ENCODE data around the gene CLCN6. TPM values are rescaled to one million over a fixed set of nuclear protein-coding genes. Genes with fewer than 3 reads are reported as not detected.

CLCN6 gene
- total and polyA plus RNA-seq, 2 experiments from 2014 or later, result 22.5 to 31.8 TPM

DNA sequence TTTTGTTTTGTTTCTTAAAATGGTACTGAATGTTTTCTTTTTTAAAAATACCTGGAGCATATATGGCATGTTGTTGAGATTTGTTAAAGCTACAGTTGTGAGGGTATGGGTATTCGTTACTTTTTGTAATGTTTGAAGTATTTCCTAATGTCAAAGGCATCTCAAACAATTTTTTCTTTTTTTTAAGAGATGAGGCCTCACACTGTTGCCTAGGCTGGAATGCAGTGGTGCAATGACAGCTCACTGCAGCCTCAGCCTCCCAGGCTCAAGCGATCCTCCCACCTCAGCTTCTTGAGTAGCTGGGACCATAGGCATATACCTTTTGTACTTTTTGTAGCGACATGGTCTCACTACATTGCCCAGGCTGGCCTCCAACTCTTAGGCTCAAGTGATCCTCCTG, 16.1 kb downstream of the CLCN6 start:
- H3K36me3 ChIP-seq, result peaks cover 45% of the 10 kb centered on the region
- TF ChIP-seq, protein P1, sequence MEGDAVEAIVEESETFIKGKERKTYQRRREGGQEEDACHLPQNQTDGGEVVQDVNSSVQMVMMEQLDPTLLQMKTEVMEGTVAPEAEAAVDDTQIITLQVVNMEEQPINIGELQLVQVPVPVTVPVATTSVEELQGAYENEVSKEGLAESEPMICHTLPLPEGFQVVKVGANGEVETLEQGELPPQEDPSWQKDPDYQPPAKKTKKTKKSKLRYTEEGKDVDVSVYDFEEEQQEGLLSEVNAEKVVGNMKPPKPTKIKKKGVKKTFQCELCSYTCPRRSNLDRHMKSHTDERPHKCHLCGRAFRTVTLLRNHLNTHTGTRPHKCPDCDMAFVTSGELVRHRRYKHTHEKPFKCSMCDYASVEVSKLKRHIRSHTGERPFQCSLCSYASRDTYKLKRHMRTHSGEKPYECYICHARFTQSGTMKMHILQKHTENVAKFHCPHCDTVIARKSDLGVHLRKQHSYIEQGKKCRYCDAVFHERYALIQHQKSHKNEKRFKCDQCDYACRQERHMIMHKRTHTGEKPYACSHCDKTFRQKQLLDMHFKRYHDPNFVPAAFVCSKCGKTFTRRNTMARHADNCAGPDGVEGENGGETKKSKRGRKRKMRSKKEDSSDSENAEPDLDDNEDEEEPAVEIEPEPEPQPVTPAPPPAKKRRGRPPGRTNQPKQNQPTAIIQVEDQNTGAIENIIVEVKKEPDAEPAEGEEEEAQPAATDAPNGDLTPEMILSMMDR (IDR thresholded peaks at IDR 0.05; ENCODE audit: low read depth, low read length), result no peak

DNA sequence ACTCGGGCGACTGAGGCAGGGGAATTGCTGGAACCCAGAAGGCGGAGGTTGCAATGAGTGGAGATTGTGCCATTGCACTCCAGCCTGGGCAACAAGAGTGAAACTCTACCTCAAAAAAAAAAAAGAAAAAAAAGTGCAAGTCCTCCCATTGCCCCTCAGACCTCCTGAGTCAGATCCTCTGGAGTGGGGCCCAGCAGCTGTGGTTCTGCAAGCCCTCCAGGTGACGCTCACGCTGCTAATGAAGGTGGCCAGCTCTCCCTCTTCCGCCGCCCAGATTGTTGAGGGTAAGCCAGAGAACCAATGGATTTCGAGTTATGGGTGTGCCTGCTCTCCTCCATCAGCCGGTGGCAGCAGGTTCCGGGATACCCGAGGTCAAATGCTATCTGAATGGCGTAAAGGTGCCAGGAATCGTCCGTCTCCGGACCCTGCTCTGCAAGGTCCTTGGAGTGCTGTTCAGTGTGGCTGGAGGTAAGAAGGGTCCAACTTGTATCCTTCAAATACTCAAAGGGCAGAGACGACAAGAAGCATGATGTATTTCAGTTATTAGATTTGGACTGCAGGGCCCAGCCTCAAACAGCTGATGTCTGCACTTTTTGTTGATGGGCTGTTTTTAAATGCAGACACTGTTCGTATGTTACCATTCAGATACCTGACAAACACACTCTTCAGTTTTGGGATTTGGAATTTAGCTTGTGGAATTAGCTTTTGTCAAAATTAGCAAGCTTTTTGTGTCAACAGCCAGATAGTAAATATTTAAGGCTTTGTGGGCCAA, 17.6 kb downstream of the CLCN6 start:
- TF ChIP-seq, protein P1 (IDR thresholded peaks at IDR 0.05; ENCODE audit: low read depth, low read length), result no peak
- DNase-seq (ENCODE audit: low read depth in 1 of 2, low spot score in 1 of 2), result no peak
- H3K27ac ChIP-seq, result no peak overlapping the region
- no peak overlapping the region for H3K4me3 ChIP-seq
- peaks cover 45% of the 10 kb centered on the region for H3K36me3 ChIP-seq
- no peaks in the 10 kb centered on the region for H3K27me3 ChIP-seq
- H3K9me3 ChIP-seq (ENCODE audit: low read depth), result no peaks in the 10 kb centered on the region
- no peaks in the 10 kb centered on the region for H3K4me1 ChIP-seq (ENCODE audit: low read depth)

More for the DNA sequence above, 16.1 kb downstream of the CLCN6 start:
- Histone ChIP-seq H3K4me1 (ENCODE audit: low read depth) (no peaks in the 10 kb centered on the region), H3K27ac (no peak overlapping the region), H3K27me3 (no peaks in the 10 kb centered on the region), H3K4me3 (no peak overlapping the region), H3K9me3 (ENCODE audit: low read depth) (no peaks in the 10 kb centered on the region)
- peak in 1 of 2 donors; percentile 41 for DNase-seq (ENCODE audit: low read depth in 1 of 2, low spot score in 1 of 2)

DNA sequence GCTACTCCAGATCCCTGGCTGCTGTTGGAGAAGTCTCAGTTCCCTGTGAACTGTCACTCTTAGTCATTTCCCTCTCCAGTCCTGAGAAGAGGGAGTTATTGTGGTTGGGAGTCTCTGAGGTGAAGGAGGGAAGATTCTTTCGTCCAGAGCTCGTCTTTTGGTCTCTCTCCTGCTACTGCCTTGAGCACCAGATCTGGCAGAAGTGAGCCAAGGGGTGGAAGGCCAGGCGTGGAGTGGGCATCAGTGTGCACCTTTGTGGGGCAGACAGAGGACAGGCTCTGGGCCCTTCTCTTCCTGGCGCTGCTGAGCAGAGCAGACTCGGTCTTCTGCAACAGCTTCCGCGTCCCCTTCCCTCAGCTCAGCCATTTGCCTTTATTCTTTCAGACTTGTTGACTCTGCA, 19.1 kb downstream of the CLCN6 start:
- no peaks in the 10 kb centered on the region for H3K4me1 ChIP-seq (ENCODE audit: low read depth)
- no peak for DNase-seq (ENCODE audit: low read depth in 1 of 2, low spot score in 1 of 2)
- no peaks in the 10 kb centered on the region for H3K27me3 ChIP-seq
- peaks cover 39% of the 10 kb centered on the region for H3K36me3 ChIP-seq
- no peak overlapping the region for H3K27ac ChIP-seq
- H3K4me3 ChIP-seq, result no peak overlapping the region
- H3K9me3 ChIP-seq (ENCODE audit: low read depth), result no peaks in the 10 kb centered on the region
- TF ChIP-seq, protein P1 (IDR thresholded peaks at IDR 0.05; ENCODE audit: low read depth, low read length), result no peak

- Histone ChIP-seq H3K4me3 (no peak overlapping the region), H3K36me3 (peaks cover 46% of the 10 kb centered on the region), H3K27ac (no peak overlapping the region), H3K27me3 (no peaks in the 10 kb centered on the region), H3K4me1 (ENCODE audit: low read depth) (no peaks in the 10 kb centered on the region), H3K9me3 (ENCODE audit: low read depth) (no peaks in the 10 kb centered on the region)
- DNase-seq (ENCODE audit: low read depth in 1 of 2, low spot score in 1 of 2), result no peak
- TF ChIP-seq, protein P1 (IDR thresholded peaks at IDR 0.05; ENCODE audit: low read depth, low read length), result no peak
Observed at GRCh38 chr1:11826946-11827345, 21.0 kb downstream of the CLCN6 start.

GRCh38 chr1:11828511-11828910, 22.5 kb downstream of the CLCN6 start:
- Histone ChIP-seq H3K9me3 (ENCODE audit: low read depth) (no peaks in the 10 kb centered on the region), H3K4me3 (no peak overlapping the region), H3K27me3 (no peaks in the 10 kb centered on the region), H3K4me1 (ENCODE audit: low read depth) (no peaks in the 10 kb centered on the region), H3K36me3 (peaks cover 47% of the 10 kb centered on the region), H3K27ac (no peak overlapping the region)
- TF ChIP-seq, protein P1 (IDR thresholded peaks at IDR 0.05; ENCODE audit: low read depth, low read length), result no peak
- no peak for DNase-seq (ENCODE audit: low read depth in 1 of 2, low spot score in 1 of 2)
